HG03103 (cell line): ENCODE data around the gene ZNF407.

Source experiments
- ATAC-seq: cut with Tn5 transposase; IDR thresholded peaks from one replicate; pipeline ENCODE4 v1.9.1; 2021; ENCODE audit warnings: low read depth; ENCODE audit not compliant: unreplicated experiment

ZNF407 gene

DNA sequence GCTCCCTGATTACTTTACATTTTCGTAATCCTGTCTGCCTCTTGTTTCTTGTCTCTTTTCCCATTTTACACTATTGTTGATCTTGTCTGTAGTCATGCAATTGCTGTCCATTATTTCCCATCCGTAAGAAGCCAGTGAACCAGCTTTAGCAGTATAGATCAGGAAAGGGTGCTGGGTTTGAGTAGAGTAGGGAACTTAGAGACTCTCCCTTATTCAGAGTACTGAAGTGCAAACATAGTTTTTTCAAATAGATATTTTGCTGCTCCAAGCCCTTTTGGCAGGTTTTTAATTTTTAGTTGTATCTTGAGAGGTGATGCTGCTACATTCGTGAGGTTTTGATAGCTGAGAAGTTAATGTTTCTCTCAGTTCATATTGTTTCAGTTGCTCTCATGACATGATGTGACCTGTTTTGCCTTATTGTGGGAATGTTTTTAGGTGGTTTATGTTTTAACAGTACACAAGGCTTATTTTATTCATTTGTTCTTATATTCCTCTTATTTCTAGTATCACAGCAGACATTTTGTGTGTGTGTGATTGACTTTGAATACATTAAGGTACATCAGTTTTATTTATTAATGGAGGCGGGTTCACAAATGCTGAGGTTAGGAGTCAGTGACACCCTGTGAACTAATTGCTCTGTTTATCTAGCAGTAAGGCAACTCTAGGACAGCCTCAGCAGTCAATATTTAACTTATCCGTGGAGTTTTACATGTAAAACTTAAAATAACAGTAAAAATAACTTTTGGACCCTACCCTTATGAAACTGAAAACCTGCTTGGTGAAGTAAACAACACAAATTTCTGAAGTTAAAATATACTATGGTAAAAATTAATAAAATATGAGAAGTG is 118.4 kb downstream of the ZNF407 start:
- no peak for ATAC-seq

DNA sequence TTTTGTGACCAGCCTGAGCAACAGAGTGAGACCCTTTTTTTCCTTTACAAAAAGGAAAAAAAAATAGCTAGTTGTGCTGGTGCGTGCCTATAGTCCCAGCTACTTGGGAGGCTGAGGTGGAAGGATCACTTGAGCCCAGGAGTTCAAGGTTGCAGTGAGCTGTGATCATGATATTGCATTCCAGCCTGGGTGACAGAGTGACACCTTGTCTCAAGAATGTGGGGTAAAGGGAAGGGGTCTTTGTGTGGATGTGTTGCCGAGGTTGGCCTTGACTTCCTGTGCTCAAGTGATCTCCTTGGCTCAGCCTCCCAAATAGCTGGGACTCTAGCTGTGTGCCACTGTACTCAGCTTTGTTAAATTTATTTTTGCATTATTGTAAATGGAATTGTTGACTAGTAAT is 120.6 kb downstream of the ZNF407 start:
- ATAC-seq: no peak

DNA sequence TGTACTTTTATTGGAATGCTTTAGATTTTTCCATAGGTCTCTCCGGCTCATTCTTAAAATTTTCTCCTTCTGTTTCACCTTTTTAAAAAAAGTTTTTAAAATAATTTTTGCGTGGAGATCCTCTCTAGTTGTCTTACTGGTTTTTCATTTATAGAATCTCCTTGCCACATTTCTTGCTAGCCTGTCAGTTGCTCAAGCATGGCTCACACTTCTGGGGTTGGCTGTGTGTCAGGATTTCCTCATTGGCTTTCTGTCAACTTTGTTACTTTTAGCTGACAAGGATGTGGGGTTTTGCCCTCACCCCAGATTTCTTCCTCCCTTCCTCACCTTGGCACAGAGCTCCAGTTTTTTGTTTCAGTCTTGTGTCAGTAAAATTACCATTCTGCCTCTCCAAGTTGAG is 124.6 kb downstream of the ZNF407 start:
- no peak for ATAC-seq

DNA sequence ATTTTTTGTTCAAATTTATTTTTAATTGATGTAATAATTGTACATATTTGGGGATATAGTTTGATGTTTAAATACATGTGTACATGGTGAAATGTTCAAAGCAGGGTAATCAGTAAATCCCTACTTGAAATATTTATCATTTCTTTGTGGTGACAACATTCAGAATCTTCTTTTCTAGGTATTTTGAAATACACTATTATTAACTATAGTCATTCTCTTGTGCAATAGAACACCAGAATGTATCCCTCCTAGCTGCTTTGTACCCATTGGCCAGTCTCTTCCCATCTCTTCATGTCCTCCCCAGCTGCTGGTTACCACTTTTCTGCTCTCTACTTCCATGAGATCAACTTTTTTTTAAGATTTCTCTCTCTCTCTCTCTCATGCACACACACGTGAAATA is 126.5 kb downstream of the ZNF407 start:
- no peak for ATAC-seq

DNA sequence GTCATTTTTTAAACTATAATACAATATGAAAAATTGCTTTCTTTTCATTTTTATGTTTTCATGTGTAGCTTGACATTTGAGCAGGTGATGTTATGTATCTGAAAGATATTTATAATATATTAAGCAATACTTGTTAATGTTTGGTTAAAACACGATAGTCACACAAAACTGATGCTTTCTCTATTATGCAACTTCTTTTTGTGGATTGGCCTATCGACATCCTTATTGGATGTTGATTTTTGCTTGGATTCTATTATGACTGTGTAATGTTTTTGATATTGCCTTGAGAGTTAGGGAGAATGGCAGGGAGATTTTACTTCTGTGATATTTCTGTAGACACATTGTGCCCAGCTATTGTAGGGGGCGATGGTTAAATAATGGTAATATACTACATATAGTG is 128.0 kb downstream of the ZNF407 start:
- ATAC-seq: no peak

DNA sequence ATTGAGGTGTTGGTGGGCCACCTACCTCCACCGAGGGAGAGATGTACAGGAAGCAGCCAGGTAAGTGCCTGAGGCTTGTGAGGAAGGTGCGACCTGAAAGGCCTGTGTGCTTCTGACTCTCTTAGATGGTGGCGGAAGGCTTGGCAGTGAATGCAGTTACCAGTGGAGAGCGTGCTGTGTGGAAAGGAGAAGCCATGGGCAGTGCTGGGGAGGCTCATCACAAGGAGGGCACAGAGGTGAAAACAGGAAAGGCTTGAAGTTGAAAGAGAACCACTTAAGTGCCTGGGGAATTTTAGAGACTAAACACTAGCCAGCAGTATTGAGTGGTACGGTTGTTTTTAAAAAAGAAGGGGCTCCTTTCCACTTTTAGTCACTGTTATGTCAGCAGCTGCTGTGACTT is 130.9 kb downstream of the ZNF407 start:
- ATAC-seq: no peak

DNA sequence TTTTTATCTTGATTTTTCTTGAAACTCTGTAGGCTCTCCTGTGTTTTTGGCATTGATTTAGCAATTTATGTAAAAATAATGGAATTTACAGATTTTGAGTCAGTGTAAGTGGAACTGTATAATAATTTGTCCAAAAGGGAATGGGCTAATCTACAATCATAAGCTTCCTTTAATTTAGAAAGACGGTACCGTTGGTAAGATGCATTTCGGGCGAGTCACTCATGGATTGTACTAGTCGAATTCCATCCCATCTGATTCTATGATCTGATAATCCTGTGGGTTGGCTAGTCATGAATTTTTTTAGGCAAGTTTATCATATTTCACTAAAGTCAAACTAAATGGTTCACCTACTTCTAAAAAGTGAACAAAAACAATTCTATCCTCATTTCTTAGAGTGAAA is 133.4 kb downstream of the ZNF407 start:
- no peak for ATAC-seq

DNA sequence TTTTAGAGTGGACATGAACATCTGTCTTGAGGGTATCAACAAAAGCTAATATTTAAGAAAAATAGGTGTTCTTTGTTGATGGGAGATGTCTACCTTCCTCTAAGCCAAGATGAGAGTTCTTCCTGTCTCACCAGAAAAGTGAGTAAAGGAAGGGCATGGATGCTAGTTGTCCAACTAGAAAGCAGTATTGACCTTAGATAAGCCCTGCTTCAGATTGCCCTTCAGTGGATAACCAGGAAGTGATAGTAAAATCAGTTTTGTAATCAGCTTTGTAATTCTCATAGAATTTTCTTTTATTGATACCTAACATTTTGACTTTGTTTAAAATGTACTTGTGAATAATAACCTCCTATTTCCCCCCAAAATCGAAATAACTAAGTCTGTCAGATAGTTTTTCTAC is 134.7 kb downstream of the ZNF407 start:
- no peak for ATAC-seq

DNA sequence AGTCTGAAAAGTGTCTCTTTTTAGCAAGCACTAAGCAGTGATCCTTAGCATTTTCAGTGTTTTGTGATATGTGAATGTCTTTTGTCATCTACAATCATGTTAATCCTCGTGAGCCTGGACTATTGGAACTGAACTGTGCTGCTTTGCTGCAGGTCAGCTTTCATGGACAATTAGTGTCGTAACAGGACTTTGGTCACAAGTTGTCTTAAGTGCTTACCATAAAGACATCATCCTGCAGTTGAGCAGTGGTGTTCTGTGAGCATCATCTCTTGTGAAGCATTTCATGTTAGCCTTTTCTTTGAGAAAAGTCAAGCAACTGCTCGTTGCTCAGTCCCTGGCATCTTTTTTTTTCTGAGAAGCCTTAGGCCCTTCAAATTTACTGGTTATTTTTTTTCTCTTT is 135.9 kb downstream of the ZNF407 start:
- ATAC-seq: no peak

DNA sequence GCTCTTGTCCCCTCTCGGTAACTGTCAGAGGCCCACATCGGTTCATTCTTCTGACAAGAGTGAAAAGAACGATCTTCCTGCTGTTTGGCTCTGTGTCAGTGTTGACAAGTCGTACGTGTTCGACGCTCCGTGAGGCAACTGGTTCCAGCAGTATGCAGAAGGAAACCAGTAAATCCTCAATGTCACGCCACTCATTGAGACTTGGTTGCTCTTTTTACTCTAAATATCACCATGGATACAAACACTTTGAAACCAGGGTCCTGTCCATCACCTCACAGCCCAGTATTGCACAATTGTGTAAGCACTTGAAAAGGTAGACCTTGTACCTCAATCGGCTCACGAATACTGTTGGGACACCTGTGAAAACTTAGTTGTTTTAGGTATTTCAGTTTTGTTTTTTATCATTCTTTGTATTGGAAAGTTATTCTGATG is 136.4 kb downstream of the ZNF407 start:
- no peak for ATAC-seq

DNA sequence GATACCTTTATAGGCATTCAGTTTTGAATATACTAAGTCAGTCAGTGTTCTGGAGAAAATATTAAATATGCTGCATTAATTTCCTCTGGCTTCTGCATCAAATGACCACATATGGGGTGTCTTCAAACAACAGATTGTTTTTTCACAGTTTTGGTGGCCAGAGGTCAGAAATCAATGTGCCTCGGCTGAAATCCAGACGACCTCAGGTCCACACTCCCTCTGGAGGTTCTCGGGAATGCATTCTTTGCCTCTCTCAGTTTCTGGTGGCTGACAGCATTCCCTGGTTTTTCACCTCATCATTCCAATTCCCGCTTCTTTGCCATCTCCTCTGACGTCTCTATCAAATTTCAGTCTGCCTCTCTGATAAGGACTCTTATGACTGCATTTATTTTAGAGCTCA is 142.3 kb downstream of the ZNF407 start:
- ATAC-seq: no peak

DNA sequence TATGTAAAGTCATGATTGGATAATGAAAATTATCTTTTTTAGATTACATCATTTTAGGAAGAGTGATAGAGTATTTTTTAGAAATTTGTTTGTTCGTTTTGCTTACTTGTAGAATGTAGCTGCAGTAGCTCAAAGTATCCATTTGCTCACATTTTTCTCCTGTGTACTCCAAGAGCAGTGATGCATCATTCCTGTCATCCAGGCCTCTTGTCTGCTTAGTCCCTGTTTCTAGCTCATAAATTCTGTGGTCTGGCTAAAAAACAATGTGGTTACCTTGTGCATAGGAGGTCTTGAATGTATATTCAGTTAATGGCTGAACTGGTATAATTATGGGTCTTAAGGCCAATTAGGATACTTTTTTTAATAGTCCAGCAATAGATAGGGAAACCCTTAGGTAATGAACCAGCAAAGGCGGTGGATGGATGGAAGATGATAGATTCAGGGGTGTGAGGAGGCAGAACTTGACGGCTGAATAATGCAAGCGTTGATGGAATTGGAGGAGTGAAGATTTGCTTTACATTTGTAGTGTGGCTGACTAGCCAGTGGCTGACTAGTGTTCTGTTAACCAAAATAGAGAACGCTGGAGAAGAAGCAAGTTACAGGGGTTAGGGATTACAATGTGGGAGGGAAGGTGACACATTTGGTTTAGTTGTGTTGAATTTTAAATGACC is 145.0 kb downstream of the ZNF407 start:
- ATAC-seq: no peak

DNA sequence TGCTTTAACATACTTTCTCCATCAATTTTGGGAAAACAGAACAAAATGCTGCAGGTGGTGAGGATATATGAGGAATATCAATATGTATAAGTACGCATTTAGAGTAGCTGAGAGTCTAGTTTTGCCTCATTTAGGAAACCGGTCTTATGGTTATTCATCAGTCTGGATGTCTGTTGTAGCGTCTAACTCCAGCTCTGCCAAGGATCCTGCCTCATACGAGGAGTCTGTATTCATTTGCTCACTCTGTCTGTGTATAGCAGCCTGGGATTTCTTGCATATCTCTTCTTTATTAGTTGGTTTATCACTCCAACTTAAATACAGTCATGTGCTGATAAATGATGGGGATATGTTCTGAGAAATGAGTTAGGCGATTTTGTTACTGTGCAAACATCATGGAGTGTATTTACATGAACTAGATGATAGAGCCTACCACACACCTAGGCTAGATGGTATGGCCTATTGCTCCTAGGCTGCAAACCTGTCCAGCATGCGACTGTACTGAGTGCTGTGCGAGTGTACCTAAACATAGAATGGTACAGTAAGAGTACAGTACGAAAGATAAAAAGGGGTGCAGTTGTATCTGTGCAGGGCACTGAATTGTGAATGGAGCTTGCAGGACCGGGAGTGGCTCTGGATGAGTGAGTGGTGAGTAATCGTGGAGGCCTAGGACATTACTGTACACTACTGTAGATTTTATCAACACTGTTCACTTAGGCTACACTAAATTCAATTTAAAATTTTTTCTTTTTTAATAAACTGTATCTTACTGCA is 148.1 kb downstream of the ZNF407 start:
- no peak for ATAC-seq

DNA sequence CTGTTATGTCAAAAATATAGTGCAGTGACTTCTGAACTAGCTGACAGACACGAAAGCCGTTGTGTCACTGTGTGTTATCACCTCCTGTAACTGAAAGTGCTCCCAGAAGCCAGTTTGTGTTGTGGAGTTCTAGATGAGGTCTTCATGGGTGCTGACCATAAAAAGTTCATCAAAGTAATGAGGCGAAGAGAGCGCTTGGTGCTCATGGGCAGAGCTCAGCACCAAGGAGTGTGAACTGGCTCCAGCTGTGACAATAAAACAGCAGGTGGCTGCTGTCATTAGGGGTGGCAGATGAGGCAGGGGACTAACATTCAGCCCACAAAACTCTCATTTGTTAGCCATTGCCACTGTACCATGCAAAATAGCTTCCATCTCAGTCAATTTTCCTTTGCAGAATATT is 151.1 kb downstream of the ZNF407 start:
- ATAC-seq: no peak

DNA sequence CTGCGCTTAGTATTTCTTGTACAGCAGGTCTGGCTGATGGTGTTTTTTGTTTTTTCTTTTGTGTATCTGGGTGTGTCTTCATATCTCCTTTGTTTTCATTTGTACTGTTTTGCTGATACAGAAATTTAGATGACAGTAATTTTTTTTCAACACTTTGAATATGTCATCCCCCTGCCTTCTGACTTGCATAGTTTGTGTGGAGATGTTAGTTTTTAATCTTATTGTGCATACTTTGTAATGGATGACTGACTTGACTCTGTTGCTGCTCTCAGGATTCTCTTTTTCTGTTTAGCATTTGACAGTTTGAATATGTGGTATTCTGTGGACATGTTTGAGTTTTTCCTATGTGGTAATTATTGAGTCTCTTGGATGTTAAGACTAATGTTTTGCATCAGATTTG is 161.3 kb downstream of the ZNF407 start:
- no peak for ATAC-seq

DNA sequence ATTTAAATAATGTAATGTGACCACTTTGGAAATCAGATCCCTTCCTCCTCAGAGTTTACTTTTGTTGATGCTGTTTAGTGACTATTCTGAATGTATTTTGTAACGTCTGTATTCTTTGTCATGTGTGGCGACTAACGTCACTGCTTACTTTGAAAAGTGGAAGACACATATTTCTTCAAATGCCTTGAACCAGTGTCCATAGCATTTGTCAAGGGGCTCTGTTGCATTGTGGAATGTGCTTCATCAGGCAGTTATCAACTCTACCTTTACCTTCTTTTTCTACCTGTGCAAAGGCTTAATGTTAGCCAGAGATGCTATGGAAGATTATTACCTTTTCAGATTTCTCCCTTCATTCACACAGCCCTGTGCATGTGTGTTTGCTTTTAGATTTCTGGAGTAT is 162.4 kb downstream of the ZNF407 start:
- ATAC-seq: no peak

DNA sequence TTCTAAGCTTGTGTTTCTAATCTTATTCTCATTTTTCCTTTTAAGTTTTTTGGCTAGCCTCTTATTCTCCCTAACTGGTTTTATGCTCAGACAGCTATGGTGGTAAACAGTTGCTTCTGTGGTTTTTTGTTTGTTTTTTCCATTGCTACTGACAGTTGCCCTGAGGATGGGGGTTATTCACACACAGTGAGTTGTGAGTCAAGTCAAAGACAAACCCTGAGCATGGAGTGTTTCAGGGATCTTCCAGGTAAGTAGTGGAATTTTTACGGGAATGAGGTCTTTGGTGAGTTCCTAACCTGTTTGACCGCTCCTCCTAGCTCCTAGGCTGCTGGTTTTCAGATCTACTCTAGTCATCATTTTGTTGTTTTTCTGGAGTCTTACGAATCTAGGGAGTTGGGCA is 162.8 kb downstream of the ZNF407 start:
- no peak for ATAC-seq

DNA sequence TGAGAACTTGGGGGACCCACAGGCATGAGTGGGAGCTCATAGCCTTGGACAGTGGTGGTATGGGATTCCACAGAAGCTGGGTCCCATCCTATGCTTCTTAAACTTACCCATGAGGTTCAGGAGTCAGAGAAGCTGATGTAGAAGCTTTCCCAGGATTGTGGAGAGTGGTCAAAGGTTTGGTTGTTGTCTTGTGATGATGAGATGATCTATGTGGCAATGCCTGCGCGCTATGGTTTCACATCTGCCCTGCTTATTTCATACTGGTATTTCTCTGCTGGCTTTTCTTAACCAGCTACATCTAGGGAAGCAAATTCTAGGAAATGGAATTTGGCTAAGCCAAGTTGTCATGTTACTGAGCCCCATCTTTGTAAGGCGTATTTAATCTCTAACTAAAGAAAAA is 168.6 kb downstream of the ZNF407 start:
- no peak for ATAC-seq

DNA sequence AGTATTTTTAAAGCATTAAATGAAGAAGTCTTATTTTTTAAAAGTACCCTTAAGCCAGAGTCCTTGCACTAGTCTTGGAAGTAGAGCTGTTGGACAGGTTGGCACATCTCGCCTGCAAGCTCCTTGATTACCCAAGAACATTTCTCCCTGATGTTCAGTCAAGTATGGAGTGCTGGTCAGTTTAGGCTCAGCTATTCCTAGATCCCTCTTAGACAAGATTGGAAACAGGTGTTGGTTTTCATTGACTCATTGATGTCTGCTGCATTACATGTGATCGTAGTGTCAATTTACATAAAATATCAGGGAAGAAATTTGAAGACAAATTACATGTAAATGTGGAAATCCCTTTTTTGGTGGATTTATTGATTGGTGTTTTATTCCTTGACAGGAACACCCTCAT is 170.4 kb downstream of the ZNF407 start:
- no peak for ATAC-seq

DNA sequence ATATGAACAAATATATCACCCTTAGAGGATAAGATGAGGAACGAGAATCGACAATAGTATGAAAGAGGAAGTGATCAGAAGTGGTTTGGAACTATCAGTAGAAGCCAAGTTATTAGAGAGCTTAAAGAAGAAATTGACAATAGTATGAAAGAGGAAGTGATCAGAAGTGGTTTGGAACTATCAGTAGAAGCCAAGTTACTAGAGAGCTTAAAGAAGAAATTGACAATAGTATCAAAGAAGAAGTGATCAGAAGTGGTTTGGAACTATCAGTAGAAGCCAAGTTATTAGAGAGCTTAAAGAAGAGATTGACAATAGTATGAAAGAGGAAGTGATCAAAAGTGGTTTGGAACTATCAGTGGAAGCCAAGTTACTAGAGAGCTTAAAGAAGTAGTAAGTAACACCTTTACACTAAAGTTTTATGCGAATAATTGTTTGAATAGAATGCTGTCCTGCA is 175.5 kb downstream of the ZNF407 start:
- ATAC-seq: peak; percentile 88

DNA sequence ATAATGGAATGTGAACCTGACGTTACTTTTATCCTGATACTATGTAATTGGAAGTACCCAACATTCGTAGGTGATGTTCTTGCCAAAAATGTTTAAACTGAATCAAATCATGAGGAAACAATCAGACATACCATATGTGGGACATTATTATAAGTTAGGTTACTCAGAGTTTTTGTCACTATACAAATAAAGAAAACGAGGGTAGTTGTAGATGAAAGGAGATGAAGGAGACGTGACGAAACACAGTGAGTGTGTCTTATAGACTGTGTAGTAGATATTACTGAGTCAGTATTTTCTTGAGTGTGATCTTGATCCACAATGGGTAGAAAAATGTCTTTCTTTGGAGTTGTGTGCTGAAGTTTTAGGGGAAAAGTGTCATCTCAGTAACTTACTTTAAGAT is 176.8 kb downstream of the ZNF407 start:
- ATAC-seq: no peak
